HL-60 (cell line): Measurements from ENCODE around the gene ZCCHC3.

Experiments
- CTCF ChIP-seq: IDR thresholded peaks from one replicate; pipeline ENCODE4 v1.5.1; 2011; ENCODE audit warnings: low read length, control low read depth, inconsistent platforms; ENCODE audit not compliant: insufficient read depth
- GABPA ChIP-seq: IDR thresholded peaks from 2 replicates; pipeline ENCODE4 v1.6.1; 2012; ENCODE audit warnings: low read depth
- POLR2AphosphoS5 ChIP-seq: IDR thresholded peaks from 2 replicates; pipeline ENCODE4 v1.6.1; 2012; ENCODE audit warnings: low read depth
- REST ChIP-seq: IDR thresholded peaks from 2 replicates; pipeline ENCODE4 v1.6.1; 2012; ENCODE audit warnings: low read depth; ENCODE audit not compliant: insufficient replicate concordance
- SPI1 ChIP-seq: IDR thresholded peaks from 2 replicates; pipeline ENCODE4 v1.6.1; 2012; ENCODE audit warnings: low read depth, mild to moderate bottlenecking, borderline replicate concordance

- TF ChIP-seq CTCF, result no peak
- TF ChIP-seq SPI1, result no peak
- no peak for TF ChIP-seq POLR2AphosphoS5
- TF ChIP-seq REST, result no peak
- no peak for TF ChIP-seq GABPA
Observed at GRCh38 chr20:289693-290083, 7.7 kb upstream of the ZCCHC3 start.
